GM23338 (cell line): Measurements from ENCODE around the gene BEND6. TPM values are rescaled to one million over a fixed set of nuclear protein-coding genes. Genes with fewer than 3 reads are reported as not detected.

Experiments
- ATAC-seq: fragments of 200-7000 bp; cut with Tn5 transposase; 3 replicates; pipeline ENCODE4 v1.9.1; 2020
- DNase-seq: peaks from one replicate; pipeline ENCODE4 v3.0.0-alpha.2; 2015; ENCODE audit warnings: low spot score
- H2AFZ ChIP-seq: fragments of 200-600 bp; sonication (generic); 2 replicates; pipeline ENCODE4 v1.8.0; 2016; ENCODE audit warnings: antibody characterized with exemption, mild to moderate bottlenecking, moderate library complexity
- H3F3A ChIP-seq: fragments of 200-600 bp; sonication (generic); replicated peaks from 2 replicates; pipeline ENCODE4 v1.8.0; 2017; ENCODE audit warnings: antibody characterized with exemption, mixed run types, low read depth
- H3K27ac ChIP-seq: fragments of 200-600 bp; sonication (generic); 2 replicates; pipeline ENCODE4 v1.6.1; 2016; ENCODE audit warnings: low read depth
- H3K27me3 ChIP-seq: fragments of 200-600 bp; sonication (generic); 2 replicates; pipeline ENCODE4 v1.8.0; 2016; ENCODE audit warnings: mild to moderate bottlenecking, mixed run types, moderate library complexity; ENCODE audit not compliant: insufficient read depth
- H3K36me3 ChIP-seq: fragments of 200-600 bp; sonication (generic); 2 replicates; pipeline ENCODE4 v1.8.0; 2016; ENCODE audit warnings: mild to moderate bottlenecking; ENCODE audit not compliant: insufficient read depth
- H3K4me1 ChIP-seq: fragments of 200-600 bp; sonication (generic); 2 replicates; pipeline ENCODE4 v1.8.0; 2016; ENCODE audit warnings: mild to moderate bottlenecking, moderate library complexity; ENCODE audit not compliant: insufficient read depth
- H3K4me2 ChIP-seq: fragments of 200-600 bp; sonication (generic); 2 replicates; pipeline ENCODE4 v1.7.1; 2017; ENCODE audit warnings: mixed run types
- H3K4me3 ChIP-seq: fragments of 200-600 bp; sonication (generic); 2 replicates; pipeline ENCODE4 v1.6.1; 2016; ENCODE audit warnings: mixed run types
- H3K79me2 ChIP-seq: fragments of 200-600 bp; sonication (generic); replicated peaks from 2 replicates; pipeline ENCODE4 v1.8.0; 2017; ENCODE audit warnings: mild to moderate bottlenecking; ENCODE audit not compliant: insufficient read depth
- H3K9me2 ChIP-seq: fragments of 200-600 bp; sonication (generic); 2 replicates; pipeline ENCODE4 v1.8.0; 2017; ENCODE audit not compliant: insufficient read depth
- H4K20me1 ChIP-seq: fragments of 200-600 bp; sonication (generic); replicated peaks from 2 replicates; pipeline ENCODE4 v1.8.0; 2017; ENCODE audit warnings: mild to moderate bottlenecking; ENCODE audit not compliant: insufficient read depth
- H3K27ac Mint-ChIP-seq: 2 replicates; pipeline ENCODE4 v1.8.0; 2020; ENCODE audit warnings: inconsistent platforms, mild to moderate bottlenecking, moderate library complexity, mixed read lengths
- H3K27me3 Mint-ChIP-seq: 3 replicates; pipeline ENCODE4 v1.8.0; 2022; ENCODE audit warnings: low read depth, mild to moderate bottlenecking, moderate library complexity, mixed read lengths, inconsistent platforms; ENCODE audit not compliant: insufficient read depth, poor library complexity
- H3K36me3 Mint-ChIP-seq: 3 replicates; pipeline ENCODE4 v1.8.0; 2021; ENCODE audit warnings: low read depth, mild to moderate bottlenecking, inconsistent platforms, moderate library complexity, mixed read lengths
- H3K4me1 Mint-ChIP-seq: 3 replicates; pipeline ENCODE4 v1.8.0; 2020; ENCODE audit warnings: mild to moderate bottlenecking, inconsistent platforms, mixed read lengths
- H3K4me3 Mint-ChIP-seq: 3 replicates; pipeline ENCODE4 v1.8.0; 2021; ENCODE audit warnings: moderate library complexity, mild to moderate bottlenecking, inconsistent platforms, mixed read lengths
- H3K9me3 Mint-ChIP-seq: 3 replicates; pipeline ENCODE4 v1.8.0; 2020; ENCODE audit warnings: moderate library complexity, mild to moderate bottlenecking, inconsistent platforms, mixed read lengths
- CREB1 ChIP-seq: fragments of 250-450 bp; sonication (Bioruptor Pico); IDR thresholded peaks from 2 replicates; pipeline ENCODE4 v1.5.0; 2020; ENCODE audit warnings: low read depth, mild to moderate bottlenecking, moderate library complexity
- EZH2 ChIP-seq: fragments of 200-600 bp; sonication (generic); IDR thresholded peaks from one replicate; pipeline ENCODE4 v1.8.0; 2017; ENCODE audit warnings: antibody characterized with exemption, mild to moderate bottlenecking, low read depth; ENCODE audit not compliant: unreplicated experiment
- EZH2phosphoT487 ChIP-seq: fragments of 200-600 bp; sonication (generic); IDR thresholded peaks from one replicate; pipeline ENCODE4 v1.8.1; 2018; ENCODE audit warnings: antibody characterized with exemption; ENCODE audit not compliant: unreplicated experiment
- JUNB ChIP-seq: IDR thresholded peaks from one replicate; pipeline ENCODE4 v1.6.1; 2016; ENCODE audit warnings: antibody characterized with exemption; ENCODE audit not compliant: unreplicated experiment
- NANOG ChIP-seq: IDR thresholded peaks from 2 replicates; pipeline ENCODE4 v1.6.1; 2016; ENCODE audit warnings: antibody characterized with exemption, borderline replicate concordance
- POLR2AphosphoS5 ChIP-seq: IDR thresholded peaks from 2 replicates; pipeline ENCODE4 v1.6.1; 2016; ENCODE audit warnings: antibody characterized with exemption, low read depth
- REST ChIP-seq: IDR thresholded peaks from one replicate; pipeline ENCODE4 v1.6.1; 2018; ENCODE audit warnings: antibody characterized with exemption; ENCODE audit not compliant: unreplicated experiment
- STAT1 ChIP-seq: IDR thresholded peaks from one replicate; pipeline ENCODE4 v1.6.1; 2016; ENCODE audit warnings: antibody characterized with exemption; ENCODE audit not compliant: unreplicated experiment
- ZNF114 ChIP-seq: fragments of 250-450 bp; sonication (Bioruptor Pico); IDR thresholded peaks from 2 replicates; pipeline ENCODE4 v1.5.0; 2020; ENCODE audit warnings: mild to moderate bottlenecking, moderate library complexity
- ZNF331 ChIP-seq: fragments of 250-450 bp; sonication (Bioruptor Pico); IDR thresholded peaks from 2 replicates; pipeline ENCODE4 v1.5.0; 2020; ENCODE audit warnings: low read depth, mild to moderate bottlenecking, moderate library complexity
- ZNF462 ChIP-seq: fragments of 250-450 bp; sonication (Bioruptor Pico); IDR thresholded peaks from 2 replicates; pipeline ENCODE4 v1.5.0; 2020; ENCODE audit warnings: mild to moderate bottlenecking, moderate library complexity
- polyA plus RNA-seq: library from polyadenylated mRNA; unstranded; fragments of >200 nt; fragmentation: Nextera tagmentation; extraction: Ambion mirVana; gene quantifications from 2 replicates; pipeline ENCODE4 v1.2.1, GENCODE V29; 2016
- total RNA-seq: library from RNA; depleted of rRNA; stranded (reverse); fragments of >200 nt; shearing (Covaris generic); gene quantifications from 2 replicates; pipeline ENCODE4 v1.2.3, GENCODE V29; 2014
- TF ChIP-seq, protein P1 (sequence below): IDR thresholded peaks from 2 replicates; pipeline ENCODE4 v1.6.1; 2016; ENCODE audit warnings: antibody characterized with exemption

The BEND6 gene
- total and polyA plus RNA-seq, 2 experiments from 2014 or later: 6.0 to 6.7 TPM

- Histone ChIP-seq H3K27me3 (no peaks in the 10 kb centered on the region), H3K79me2 (no peaks in the 10 kb centered on the region), H2AFZ (no peak overlapping the region), H3K4me1 (no peaks in the 10 kb centered on the region), H3K9me2 (no peaks in the 10 kb centered on the region), H3K4me2 (no peak overlapping the region), H3F3A (no peaks in the 10 kb centered on the region), H3K4me3 (no peak overlapping the region), H3K27ac (no peak overlapping the region), H3K36me3 (no peaks in the 10 kb centered on the region), H4K20me1 (no peaks in the 10 kb centered on the region)
- H3K4me3 Mint-ChIP-seq: no peak overlapping the region
- ATAC-seq (no peak), DNase-seq (no peak)
- no peaks in the 10 kb centered on the region for H3K4me1 Mint-ChIP-seq
- TF ChIP-seq ZNF114 (CRISPR knock-in tag) (no peak), STAT1 (no peak), NANOG (no peak)
- H3K27me3 Mint-ChIP-seq: no peaks in the 10 kb centered on the region
- no peaks in the 10 kb centered on the region for H3K9me3 Mint-ChIP-seq
- no peak overlapping the region for H3K27ac Mint-ChIP-seq
- H3K36me3 Mint-ChIP-seq: no peaks in the 10 kb centered on the region
Measured at GRCh38 chr6:56984361-56984760, 29.5 kb downstream of the BEND6 start.

GRCh38 chr6:56984884-56985283, 30.0 kb downstream of the BEND6 start:
- H3K79me2 ChIP-seq: no peaks in the 10 kb centered on the region
- Mint-ChIP-seq H3K27ac (no peak overlapping the region), H3K4me1 (no peaks in the 10 kb centered on the region), H3K4me3 (no peak overlapping the region), H3K27me3 (no peaks in the 10 kb centered on the region), H3K9me3 (no peaks in the 10 kb centered on the region), H3K36me3 (no peaks in the 10 kb centered on the region)
- no peaks in the 10 kb centered on the region for H3F3A ChIP-seq
- H3K36me3 ChIP-seq: no peaks in the 10 kb centered on the region
- H3K27me3 ChIP-seq: no peaks in the 10 kb centered on the region
- no peak overlapping the region for H3K4me2 ChIP-seq
- H2AFZ ChIP-seq: no peak overlapping the region
- ATAC-seq (no peak), DNase-seq (no peak)
- no peaks in the 10 kb centered on the region for H3K4me1 ChIP-seq
- no peaks in the 10 kb centered on the region for H3K9me2 ChIP-seq
- H3K27ac ChIP-seq: no peak overlapping the region
- no peaks in the 10 kb centered on the region for H4K20me1 ChIP-seq
- H3K4me3 ChIP-seq: no peak overlapping the region
- TF ChIP-seq NANOG (no peak), ZNF114 (CRISPR knock-in tag) (no peak), EZH2phosphoT487 (no peak), STAT1 (no peak), REST (no peak), ZNF462 (CRISPR knock-in tag) (no peak), ZNF331 (no peak), EZH2 (no peak), POLR2AphosphoS5 (no peak), CREB1 (no peak), JUNB (no peak)
- TF ChIP-seq, protein P1, sequence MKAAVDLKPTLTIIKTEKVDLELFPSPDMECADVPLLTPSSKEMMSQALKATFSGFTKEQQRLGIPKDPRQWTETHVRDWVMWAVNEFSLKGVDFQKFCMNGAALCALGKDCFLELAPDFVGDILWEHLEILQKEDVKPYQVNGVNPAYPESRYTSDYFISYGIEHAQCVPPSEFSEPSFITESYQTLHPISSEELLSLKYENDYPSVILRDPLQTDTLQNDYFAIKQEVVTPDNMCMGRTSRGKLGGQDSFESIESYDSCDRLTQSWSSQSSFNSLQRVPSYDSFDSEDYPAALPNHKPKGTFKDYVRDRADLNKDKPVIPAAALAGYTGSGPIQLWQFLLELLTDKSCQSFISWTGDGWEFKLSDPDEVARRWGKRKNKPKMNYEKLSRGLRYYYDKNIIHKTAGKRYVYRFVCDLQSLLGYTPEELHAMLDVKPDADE: no peak
